Measurements from ENCODE around the gene COL5A1. TPM values are rescaled to one million over a fixed set of nuclear protein-coding genes. Genes with fewer than 3 reads are reported as not detected.
A peak's percentile ranks its signal among the peaks of the same experiment; 100 is the strongest.

Gene COL5A1
- total RNA-seq, 1 donor from 2014 or later: 13.9 TPM

DNA sequence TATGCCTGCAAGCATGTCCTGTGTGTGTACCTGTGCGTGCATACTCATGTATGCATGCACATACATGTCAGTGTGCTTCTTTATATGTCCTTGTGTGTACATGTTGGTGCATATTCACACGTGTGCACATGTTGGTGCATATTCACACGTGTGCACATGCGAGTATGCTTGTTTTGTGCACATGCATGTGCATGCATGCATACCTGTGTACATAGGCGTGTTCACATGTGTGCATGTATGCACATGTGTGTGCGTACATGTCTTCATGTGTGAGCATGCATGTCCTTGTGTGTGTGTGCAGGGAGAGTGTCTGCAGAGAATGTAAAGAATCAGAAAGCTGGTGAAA, 166.8 kb downstream of the COL5A1 start:
- TF ChIP-seq, protein P1, sequence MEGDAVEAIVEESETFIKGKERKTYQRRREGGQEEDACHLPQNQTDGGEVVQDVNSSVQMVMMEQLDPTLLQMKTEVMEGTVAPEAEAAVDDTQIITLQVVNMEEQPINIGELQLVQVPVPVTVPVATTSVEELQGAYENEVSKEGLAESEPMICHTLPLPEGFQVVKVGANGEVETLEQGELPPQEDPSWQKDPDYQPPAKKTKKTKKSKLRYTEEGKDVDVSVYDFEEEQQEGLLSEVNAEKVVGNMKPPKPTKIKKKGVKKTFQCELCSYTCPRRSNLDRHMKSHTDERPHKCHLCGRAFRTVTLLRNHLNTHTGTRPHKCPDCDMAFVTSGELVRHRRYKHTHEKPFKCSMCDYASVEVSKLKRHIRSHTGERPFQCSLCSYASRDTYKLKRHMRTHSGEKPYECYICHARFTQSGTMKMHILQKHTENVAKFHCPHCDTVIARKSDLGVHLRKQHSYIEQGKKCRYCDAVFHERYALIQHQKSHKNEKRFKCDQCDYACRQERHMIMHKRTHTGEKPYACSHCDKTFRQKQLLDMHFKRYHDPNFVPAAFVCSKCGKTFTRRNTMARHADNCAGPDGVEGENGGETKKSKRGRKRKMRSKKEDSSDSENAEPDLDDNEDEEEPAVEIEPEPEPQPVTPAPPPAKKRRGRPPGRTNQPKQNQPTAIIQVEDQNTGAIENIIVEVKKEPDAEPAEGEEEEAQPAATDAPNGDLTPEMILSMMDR (IDR thresholded peaks at IDR 0.05; ENCODE audit: borderline replicate concordance): no peak
- Histone ChIP-seq H3K4me3 (no peak overlapping the region), H3K36me3 (peaks cover 8% of the 10 kb centered on the region), H3K27ac (replicated peaks) (peak overlapping the region; percentile 67), H3K9me3 (replicated peaks) (no peaks in the 10 kb centered on the region), H3K27me3 (ENCODE audit: low read depth) (no peaks in the 10 kb centered on the region), H3K4me1 (peaks cover 20% of the 10 kb centered on the region)
- no peak for DNase-seq
- intact Hi-C loops (cut with micrococcal nuclease): no loop called here

DNA sequence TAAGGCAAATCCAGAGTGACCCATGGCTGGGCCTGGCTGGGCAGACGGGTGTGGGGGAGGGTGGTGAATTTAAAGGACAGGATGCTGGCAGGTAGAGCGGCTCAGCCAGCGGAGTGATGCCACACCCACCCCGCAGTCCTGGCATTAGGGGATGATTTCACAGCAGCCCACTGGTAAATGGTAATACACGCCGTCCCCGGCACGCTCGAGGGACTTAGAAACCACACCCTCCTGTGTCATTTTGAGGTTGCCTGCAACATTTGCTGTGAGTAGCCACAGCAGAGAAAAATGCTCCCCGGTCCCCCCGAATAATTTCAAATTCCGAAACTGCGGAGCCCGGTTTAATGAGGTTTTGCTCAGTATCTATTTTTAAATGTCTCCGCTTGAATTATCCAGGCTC, 167.7 kb downstream of the COL5A1 start:
- H3K4me1 ChIP-seq: peaks cover 20% of the 10 kb centered on the region
- H3K27ac ChIP-seq (replicated peaks): no peak overlapping the region
- DNase-seq: no peak
- H3K4me3 ChIP-seq: no peak overlapping the region
- TF ChIP-seq, protein P1 (IDR thresholded peaks at IDR 0.05; ENCODE audit: borderline replicate concordance): no peak
- intact Hi-C loops (cut with micrococcal nuclease): no loop called here
- H3K27me3 ChIP-seq (ENCODE audit: low read depth): no peaks in the 10 kb centered on the region
- peaks cover 14% of the 10 kb centered on the region for H3K36me3 ChIP-seq
- H3K9me3 ChIP-seq (replicated peaks): no peaks in the 10 kb centered on the region

DNA sequence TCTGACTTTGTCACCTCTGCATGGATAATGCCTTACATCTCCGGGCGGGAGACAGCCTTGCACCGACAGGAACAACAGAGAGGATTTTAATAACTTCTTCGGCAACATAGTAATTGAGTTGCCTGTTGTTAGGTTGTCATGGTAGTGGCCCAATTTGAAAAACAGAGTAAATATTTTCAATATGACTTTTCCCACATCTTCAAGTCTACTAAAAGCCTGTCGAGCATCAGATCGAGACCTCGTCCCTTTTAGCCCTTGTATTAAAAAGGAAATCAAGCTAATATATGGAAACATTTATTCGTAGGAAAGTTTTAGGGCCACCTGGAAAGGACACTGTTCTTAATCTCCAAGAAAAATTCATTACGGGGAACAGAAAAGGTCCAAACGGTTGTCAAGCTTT, 168.2 kb downstream of the COL5A1 start:
- Histone ChIP-seq H3K4me1 (peaks cover 20% of the 10 kb centered on the region), H3K36me3 (peaks cover 14% of the 10 kb centered on the region), H3K9me3 (replicated peaks) (no peaks in the 10 kb centered on the region), H3K27ac (replicated peaks) (no peak overlapping the region), H3K27me3 (ENCODE audit: low read depth) (no peaks in the 10 kb centered on the region), H3K4me3 (no peak overlapping the region)
- TF ChIP-seq, protein P1 (IDR thresholded peaks at IDR 0.05; ENCODE audit: borderline replicate concordance): no peak
- intact Hi-C loops (cut with micrococcal nuclease): no loop called here
- DNase-seq: no peak

DNA sequence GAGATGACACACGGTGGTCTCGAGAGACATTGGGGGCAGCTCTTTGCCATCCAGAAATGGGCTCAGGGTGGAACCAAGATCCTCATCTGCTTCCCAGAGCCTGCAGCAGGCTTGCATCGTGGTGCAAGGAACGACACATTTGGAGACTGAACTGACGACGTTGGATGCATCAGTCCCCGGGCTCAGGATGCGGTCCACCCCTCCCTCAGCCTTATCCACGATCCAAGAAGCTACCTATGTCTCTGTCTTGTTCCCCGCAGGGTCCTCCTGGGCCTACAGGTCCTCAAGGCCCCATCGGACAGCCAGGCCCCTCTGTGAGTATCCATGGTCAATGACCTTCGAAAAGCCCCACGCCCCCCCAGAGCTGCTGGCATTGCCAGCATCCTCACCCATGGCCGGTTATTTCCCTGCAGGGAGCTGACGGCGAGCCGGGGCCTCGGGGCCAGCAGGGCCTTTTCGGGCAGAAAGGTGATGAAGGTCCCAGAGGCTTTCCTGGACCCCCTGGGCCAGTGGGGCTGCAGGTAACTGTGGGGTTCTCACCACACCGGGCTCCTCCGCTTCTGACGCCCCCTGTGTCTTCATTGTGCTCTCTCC, 169.6 kb downstream of the COL5A1 start:
- H3K4me1 ChIP-seq: peaks cover 20% of the 10 kb centered on the region
- no peak for DNase-seq
- no peak overlapping the region for H3K27ac ChIP-seq (replicated peaks)
- H3K27me3 ChIP-seq (ENCODE audit: low read depth): no peaks in the 10 kb centered on the region
- H3K4me3 ChIP-seq: no peak overlapping the region
- intact Hi-C loops (cut with micrococcal nuclease): no loop called here
- H3K36me3 ChIP-seq: peaks cover 14% of the 10 kb centered on the region
- TF ChIP-seq, protein P1 (IDR thresholded peaks at IDR 0.05; ENCODE audit: borderline replicate concordance): no peak
- H3K9me3 ChIP-seq (replicated peaks): no peaks in the 10 kb centered on the region

DNA sequence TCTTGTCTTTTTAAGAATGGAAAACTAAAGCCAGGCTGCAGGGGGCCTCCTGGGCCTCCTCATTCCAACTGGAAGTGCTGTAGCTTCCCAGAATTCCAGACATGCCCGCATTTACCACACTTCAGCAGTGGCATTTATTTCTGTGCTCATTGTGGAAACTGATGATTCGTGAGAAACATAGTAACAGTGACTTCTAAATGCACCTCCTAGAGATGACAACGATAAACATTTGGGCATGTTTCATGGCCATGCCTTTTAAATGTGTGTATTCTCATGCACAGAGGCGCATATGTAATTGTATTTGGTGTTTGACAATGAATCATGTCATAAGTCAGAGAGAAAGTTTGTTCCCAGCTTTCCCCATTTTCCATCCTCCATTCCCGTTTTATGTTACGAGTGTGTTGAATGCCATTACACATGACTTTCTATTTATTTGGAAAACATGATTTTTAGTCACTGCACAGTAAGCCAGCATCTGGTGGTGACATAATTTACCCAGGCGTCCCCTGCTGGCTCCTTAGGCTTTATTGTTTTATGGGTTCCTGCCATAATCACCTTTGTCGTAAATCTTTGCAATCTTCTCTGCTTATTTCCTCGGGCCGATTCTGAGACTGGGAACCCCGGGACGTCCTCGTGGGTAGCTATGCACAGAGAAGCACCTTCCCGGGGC, 170.2 kb downstream of the COL5A1 start:
- H3K9me3 ChIP-seq (replicated peaks): no peaks in the 10 kb centered on the region
- TF ChIP-seq, protein P1 (IDR thresholded peaks at IDR 0.05; ENCODE audit: borderline replicate concordance): no peak
- H3K27me3 ChIP-seq (ENCODE audit: low read depth): no peaks in the 10 kb centered on the region
- no peak for DNase-seq
- no peak overlapping the region for H3K4me3 ChIP-seq
- H3K4me1 ChIP-seq: peaks cover 18% of the 10 kb centered on the region
- H3K27ac ChIP-seq (replicated peaks): no peak overlapping the region
- intact Hi-C loops (cut with micrococcal nuclease): no loop called here
- H3K36me3 ChIP-seq: peaks cover 16% of the 10 kb centered on the region
